ENCODE data around the gene TNK1. TPM values are rescaled to one million over a fixed set of nuclear protein-coding genes. Genes with fewer than 3 reads are reported as not detected.

Gene TNK1
- total and polyA plus RNA-seq, 7 experiments from 2014 or later: 1.5 to 23.4 (median 11.3) TPM

GRCh38 chr17:7437950-7438614 is 57.2 kb downstream of the TNK1 start:
- peaks cover 12 to 17% of the 10 kb centered on the region in 2 donors for H3K27me3 ChIP-seq (ENCODE audit: control insufficient read depth in 2 of 2, insufficient read depth in 2 of 2, low read length in 2 of 2)
- DNase-seq (peak; percentile 36 to 83 (median 54)), ATAC-seq (no peak)
- POLR2A ChIA-PET: interaction anchor here (0.8 to 5.3 kb wide), 10 partner anchors 8 to 249 kb away, joined by 3 to 116 read pairs (median 4); partner anchors contain the start of genes CHRNB1, MPDU1, POLR2A and SLC35G6
- CTCF ChIA-PET: interaction anchor here (0.7 to 5.2 kb wide), 6 partner anchors 15 to 151 kb away, joined by 3 to 67 read pairs (median 10); partner anchors contain the start of genes KCTD11 and TMEM95
- H3K9me3 ChIP-seq (ENCODE audit: control insufficient read depth in 2 of 3, low read length in 3 of 3): no peaks in the 10 kb centered on the region
- Mint-ChIP-seq H3K27me3 (peaks cover 25 to 41% (median 35%) of the 10 kb centered on the region in 5 donors), H3K4me3 (peak overlapping the region; percentile 76 to 96 (median 86)), H3K4me1 (peaks cover 28 to 47% (median 40%) of the 10 kb centered on the region in 7 donors), H3K9me3 (peaks cover 0 to 3% (median 0%) of the 10 kb centered on the region in 11 donors), H3K27ac (peak overlapping the region in 7 of 9 donors; percentile 33 to 88 (median 83)), H3K36me3 (peaks cover 0 to 22% (median 0%) of the 10 kb centered on the region in 5 donors)
- intact Hi-C loops (cut with micrococcal nuclease): loop anchor here (1.0 to 10.0 kb wide), 8 partner anchors 40 to 423 kb away; partner anchors contain the start of genes CTDNEP1 (in 1 of the 2), ELP5 (in 1 of the 2), RNASEK (in 1 of the 2) and SENP3 (in 1 of the 2)
- no peaks in the 10 kb centered on the region for H3K36me3 ChIP-seq (ENCODE audit: control insufficient read depth in 2 of 3, insufficient read depth in 3 of 3, low read length in 3 of 3)
- peak overlapping the region; percentile 42 for H3K27ac ChIP-seq (ENCODE audit: low read depth, low read length)
- H3K4me1 ChIP-seq (ENCODE audit: control insufficient read depth in 2 of 2, insufficient read depth in 2 of 2, low read length in 2 of 2): peaks cover 16 to 47% of the 10 kb centered on the region in 2 donors
- peak overlapping the region; percentile 36 for H3K4me3 ChIP-seq (ENCODE audit: low read length)

- Mint-ChIP-seq H3K27me3 (peaks cover 27 to 46% (median 42%) of the 10 kb centered on the region in 5 donors), H3K27ac (peak overlapping the region in 8 of 9 donors; percentile 24 to 76 (median 68)), H3K4me1 (peaks cover 28 to 47% (median 40%) of the 10 kb centered on the region in 7 donors), H3K4me3 (peak overlapping the region; percentile 76 to 96 (median 86)), H3K36me3 (peaks cover 0 to 29% (median 0%) of the 10 kb centered on the region in 5 donors), H3K9me3 (peaks cover 0 to 3% (median 0%) of the 10 kb centered on the region in 11 donors)
- Histone ChIP-seq H3K4me1 (ENCODE audit: control insufficient read depth in 2 of 2, insufficient read depth in 2 of 2, low read length in 2 of 2) (peaks cover 16 to 47% of the 10 kb centered on the region in 2 donors), H3K4me3 (ENCODE audit: low read length) (peak overlapping the region; percentile 36), H3K36me3 (ENCODE audit: control insufficient read depth in 2 of 3, insufficient read depth in 3 of 3, low read length in 3 of 3) (no peaks in the 10 kb centered on the region), H3K9me3 (ENCODE audit: control insufficient read depth in 2 of 3, low read length in 3 of 3) (no peaks in the 10 kb centered on the region), H3K27me3 (ENCODE audit: control insufficient read depth in 2 of 2, insufficient read depth in 2 of 2, low read length in 2 of 2) (peaks cover 12 to 17% of the 10 kb centered on the region in 2 donors), H3K27ac (ENCODE audit: low read depth, low read length) (no peak overlapping the region)
- ChIA-PET CTCF (interaction anchor here (0.7 to 5.2 kb wide), 5 partner anchors 15 to 150 kb away, joined by 3 to 67 read pairs (median 16); partner anchors contain the start of genes KCTD11 and TMEM95), POLR2A (interaction anchor here (0.7 to 5.3 kb wide), 10 partner anchors 7 to 248 kb away, joined by 3 to 116 read pairs (median 18); partner anchors contain the start of genes CHRNB1, MPDU1, POLR2A and SLC35G6)
- ATAC-seq (no peak), DNase-seq (no peak)
- intact Hi-C loops (cut with micrococcal nuclease): loop anchor here (5.0 to 10.0 kb wide), 3 partner anchors 187 to 424 kb away; partner anchors contain the start of genes CTDNEP1 (in 1 of the 2), ELP5 (in 1 of the 2) and RNASEK (in 1 of the 2)
Observed at GRCh38 chr17:7438656-7439460, 58.0 kb downstream of the TNK1 start.

Other genes with a start within 250 kb of the TNK1 start
Only the 30 nearest of the 38 such genes appear.
- 10 to 100 TPM; 10.9 to 25.4 (median 16.5) TPM for gene DLG4, start 161.3 kb upstream of the TNK1 start, total RNA-seq
- under 1 TPM; 0.26 to 0.83 TPM for gene DLG4, start 161.3 kb upstream of the TNK1 start, polyA plus RNA-seq
- gene ACADVL, start 161.2 kb upstream of the TNK1 start, total RNA-seq: 100 to 1,000 TPM; 287 to 390 (median 339) TPM
- 10 to 100 TPM; 75.3 to 88.4 TPM for gene ACADVL, start 161.2 kb upstream of the TNK1 start, polyA plus RNA-seq
- 10 to 100 TPM; 51.2 to 91.5 (median 52.3) TPM for gene DVL2, start 146.6 kb upstream of the TNK1 start, total RNA-seq
- 10 to 100 TPM; 15.1 to 31.1 TPM for gene DVL2, start 146.6 kb upstream of the TNK1 start, polyA plus RNA-seq
- gene PHF23, start 141.6 kb upstream of the TNK1 start, total RNA-seq: 10 to 100 TPM; 12.3 to 58.7 (median 55.2) TPM
- gene PHF23, start 141.6 kb upstream of the TNK1 start, polyA plus RNA-seq: 10 to 100 TPM; 16.0 to 41.3 TPM
- 100 to 1,000 TPM; 214 to 427 (median 286) TPM for gene GABARAP, start 138.6 kb upstream of the TNK1 start, total RNA-seq
- 100 to 1,000 TPM; 656 to 950 TPM for gene GABARAP, start 138.6 kb upstream of the TNK1 start, polyA plus RNA-seq
- 100 to 1,000 TPM in 4 of 5 experiments, 10 to 100 TPM in 1; 96.8 to 173 (median 133) TPM for gene CTDNEP1, start 129.4 kb upstream of the TNK1 start, total RNA-seq
- 10 to 100 TPM; 38.3 to 45.4 TPM for gene CTDNEP1, start 129.4 kb upstream of the TNK1 start, polyA plus RNA-seq
- gene ELP5, start 128.9 kb upstream of the TNK1 start, total RNA-seq: 10 to 100 TPM; 26.9 to 49.1 (median 32.9) TPM
- 10 to 100 TPM; 60.4 to 89.9 TPM for gene ELP5, start 128.9 kb upstream of the TNK1 start, polyA plus RNA-seq
- 1 to 10 TPM in 2 of 5 experiments, under 1 TPM in 3; 0.29 to 3.8 (median 0.81) TPM for gene CLDN7, start 118.6 kb upstream of the TNK1 start, total RNA-seq
- 1 to 10 TPM; 1.7 to 2.9 TPM for gene CLDN7, start 118.6 kb upstream of the TNK1 start, polyA plus RNA-seq
- not detected for gene SLC2A4, start 99.4 kb upstream of the TNK1 start, total RNA-seq
- not detected for gene SLC2A4, start 99.4 kb upstream of the TNK1 start, polyA plus RNA-seq
- gene YBX2, start 86.5 kb upstream of the TNK1 start, total RNA-seq: under 1 TPM in 3 of 5 experiments, not detected in 2; 0.27 to 0.64 (median 0.40) TPM
- not detected for gene YBX2, start 86.5 kb upstream of the TNK1 start, polyA plus RNA-seq
- 100 to 1,000 TPM; 237 to 666 (median 453) TPM for gene EIF5A, start 73.5 kb upstream of the TNK1 start, total RNA-seq
- 100 to 1,000 TPM; 158 to 558 TPM for gene EIF5A, start 73.5 kb upstream of the TNK1 start, polyA plus RNA-seq
- 100 to 1,000 TPM in 3 of 5 experiments, 10 to 100 TPM in 2; 72.6 to 145 (median 107) TPM for gene GPS2, start 65.7 kb upstream of the TNK1 start, total RNA-seq
- 100 to 1,000 TPM in 1 of 2 donors, 10 to 100 TPM in 1; 80.1 to 134 TPM for gene GPS2, start 65.7 kb upstream of the TNK1 start, polyA plus RNA-seq
- 10 to 100 TPM; 42.6 to 92.6 (median 50.1) TPM for gene NEURL4, start 51.8 kb upstream of the TNK1 start, total RNA-seq
- 1 to 10 TPM; 1.1 to 2.5 TPM for gene NEURL4, start 51.8 kb upstream of the TNK1 start, polyA plus RNA-seq
- gene ACAP1, start 44.6 kb upstream of the TNK1 start, total RNA-seq: 100 to 1,000 TPM; 482 to 708 (median 599) TPM
- 100 to 1,000 TPM; 234 to 337 TPM for gene ACAP1, start 44.6 kb upstream of the TNK1 start, polyA plus RNA-seq
- 10 to 100 TPM in 1 of 5 experiments, 1 to 10 TPM in 4; 2.7 to 13.7 (median 4.0) TPM for gene KCTD11, start 28.9 kb upstream of the TNK1 start, total RNA-seq
- gene KCTD11, start 28.9 kb upstream of the TNK1 start, polyA plus RNA-seq: 1 to 10 TPM in 1 of 2 donors, under 1 TPM in 1; 0.83 to 1.1 TPM
- gene TMEM95, start 25.9 kb upstream of the TNK1 start, total RNA-seq: not detected
- gene TMEM95, start 25.9 kb upstream of the TNK1 start, polyA plus RNA-seq: not detected
- gene PLSCR3, start 13.4 kb downstream of the TNK1 start, total RNA-seq: 100 to 1,000 TPM in 1 of 5 experiments, 10 to 100 TPM in 4; 74.8 to 142 (median 85.0) TPM
- 100 to 1,000 TPM; 162 to 212 TPM for gene PLSCR3, start 13.4 kb downstream of the TNK1 start, polyA plus RNA-seq
- gene TMEM256, start 23.0 kb downstream of the TNK1 start, total RNA-seq: 10 to 100 TPM; 31.5 to 58.5 (median 48.2) TPM
- 10 to 100 TPM; 45.2 to 64.9 TPM for gene TMEM256, start 23.0 kb downstream of the TNK1 start, polyA plus RNA-seq
- gene NLGN2, start 26.8 kb downstream of the TNK1 start, total RNA-seq: 10 to 100 TPM in 3 of 5 experiments, 1 to 10 TPM in 2; 1.6 to 17.8 (median 11.9) TPM
- under 1 TPM; 0.20 to 0.28 TPM for gene NLGN2, start 26.8 kb downstream of the TNK1 start, polyA plus RNA-seq
- not detected for gene SPEM1, start 39.2 kb downstream of the TNK1 start, total RNA-seq
- gene SPEM1, start 39.2 kb downstream of the TNK1 start, polyA plus RNA-seq: not detected
- gene SPEM2, start 44.5 kb downstream of the TNK1 start, total RNA-seq: not detected
- not detected for gene SPEM2, start 44.5 kb downstream of the TNK1 start, polyA plus RNA-seq
- gene SPEM3, start 47.8 kb downstream of the TNK1 start, total RNA-seq: not detected
- not detected for gene SPEM3, start 47.8 kb downstream of the TNK1 start, polyA plus RNA-seq
- gene TMEM102, start 54.3 kb downstream of the TNK1 start, total RNA-seq: 10 to 100 TPM in 3 of 5 experiments, 1 to 10 TPM in 2; 8.2 to 19.1 (median 16.5) TPM
- gene TMEM102, start 54.3 kb downstream of the TNK1 start, polyA plus RNA-seq: 10 to 100 TPM in 1 of 2 donors, 1 to 10 TPM in 1; 8.5 to 26.1 TPM
- gene FGF11, start 58.4 kb downstream of the TNK1 start, total RNA-seq: 10 to 100 TPM in 1 of 5 experiments, 1 to 10 TPM in 4; 2.8 to 39.7 (median 3.4) TPM
- under 1 TPM in 1 of 2 donors, not detected in 1; 0.09 TPM for gene FGF11, start 58.4 kb downstream of the TNK1 start, polyA plus RNA-seq
- gene CHRNB1, start 64.0 kb downstream of the TNK1 start, total RNA-seq: 10 to 100 TPM in 1 of 5 experiments, 1 to 10 TPM in 4; 6.0 to 14.6 (median 7.2) TPM
- 10 to 100 TPM; 14.9 to 24.8 TPM for gene CHRNB1, start 64.0 kb downstream of the TNK1 start, polyA plus RNA-seq
- gene ZBTB4, start 98.5 kb downstream of the TNK1 start, total RNA-seq: 10 to 100 TPM; 30.3 to 89.2 (median 64.1) TPM
- gene ZBTB4, start 98.5 kb downstream of the TNK1 start, polyA plus RNA-seq: 10 to 100 TPM; 15.3 to 25.5 TPM
- under 1 TPM in 1 of 5 experiments, not detected in 4; 0.16 TPM for gene SLC35G6, start 100.4 kb downstream of the TNK1 start, total RNA-seq
- not detected for gene SLC35G6, start 100.4 kb downstream of the TNK1 start, polyA plus RNA-seq
- gene POLR2A, start 103.3 kb downstream of the TNK1 start, total RNA-seq: 100 to 1,000 TPM; 165 to 501 (median 225) TPM
- 10 to 100 TPM; 43.6 to 82.4 TPM for gene POLR2A, start 103.3 kb downstream of the TNK1 start, polyA plus RNA-seq
- 10 to 100 TPM; 27.3 to 82.4 (median 36.9) TPM for gene TNFSF12, start 168.0 kb downstream of the TNK1 start, total RNA-seq
- 10 to 100 TPM; 25.4 to 36.1 TPM for gene TNFSF12, start 168.0 kb downstream of the TNK1 start, polyA plus RNA-seq
- 10 to 100 TPM in 1 of 5 experiments, 1 to 10 TPM in 4; 2.0 to 45.6 (median 4.4) TPM for gene TNFSF13, start 177.7 kb downstream of the TNK1 start, total RNA-seq
- 1 to 10 TPM; 1.1 to 1.5 TPM for gene TNFSF13, start 177.7 kb downstream of the TNK1 start, polyA plus RNA-seq